HEK293 (cell line): ENCODE results near the gene RMND5B.

Source experiments
- GLIS1 ChIP-seq: fragments of 450-650 bp; formaldehyde crosslinking; IDR thresholded peaks from 2 replicates; pipeline ENCODE4 v1.5.1; 2016; ENCODE audit warnings: missing biosample characterization, missing genetic modification characterization
- PATZ1 ChIP-seq: fragments of 450-650 bp; formaldehyde crosslinking; IDR thresholded peaks from 2 replicates; pipeline ENCODE4 v1.5.1; 2016; ENCODE audit warnings: missing biosample characterization, missing genetic modification characterization
- TSHZ1 ChIP-seq: fragments of 450-650 bp; formaldehyde crosslinking; IDR thresholded peaks from 2 replicates; pipeline ENCODE4 v1.5.1; 2016; ENCODE audit warnings: missing biosample characterization, missing genetic modification characterization, borderline replicate concordance
- ZBTB11 ChIP-seq: fragments of 450-650 bp; formaldehyde crosslinking; conservative IDR thresholded peaks from 2 replicates; pipeline ENCODE4 v1.5.1; 2016; ENCODE audit warnings: low read depth, missing biosample characterization, missing genetic modification characterization
- ZBTB8A ChIP-seq: fragments of 450-650 bp; formaldehyde crosslinking; IDR thresholded peaks from 2 replicates; pipeline ENCODE4 v1.5.1; 2016; ENCODE audit warnings: missing biosample characterization, missing genetic modification characterization
- ZFP41 ChIP-seq: fragments of 450-650 bp; formaldehyde crosslinking; IDR thresholded peaks from 2 replicates; pipeline ENCODE4 v1.5.1; 2016; ENCODE audit warnings: missing biosample characterization, missing genetic modification characterization, borderline replicate concordance
- ZNF140 ChIP-seq: fragments of 450-650 bp; formaldehyde crosslinking; IDR thresholded peaks from 2 replicates; pipeline ENCODE4 v1.5.1; 2016; ENCODE audit warnings: missing biosample characterization, missing genetic modification characterization
- ZNF175 ChIP-seq: fragments of 450-650 bp; formaldehyde crosslinking; IDR thresholded peaks from 2 replicates; pipeline ENCODE4 v1.5.1; 2016; ENCODE audit warnings: missing biosample characterization, missing genetic modification characterization
- ZNF19 ChIP-seq: fragments of 450-650 bp; formaldehyde crosslinking; IDR thresholded peaks from 2 replicates; pipeline ENCODE4; 2016; ENCODE audit warnings: missing biosample characterization, missing genetic modification characterization, low read depth
- ZNF202 ChIP-seq: fragments of 450-650 bp; formaldehyde crosslinking; IDR thresholded peaks from 2 replicates; pipeline ENCODE4 v1.5.1; 2016; ENCODE audit warnings: missing biosample characterization, missing genetic modification characterization, borderline replicate concordance
- ZNF223 ChIP-seq: fragments of 450-650 bp; formaldehyde crosslinking; IDR thresholded peaks from 2 replicates; pipeline ENCODE4 v1.5.1; 2016; ENCODE audit warnings: missing biosample characterization, missing genetic modification characterization
- ZNF292 ChIP-seq: fragments of 450-650 bp; formaldehyde crosslinking; IDR thresholded peaks from 2 replicates; pipeline ENCODE4 v1.5.1; 2016; ENCODE audit warnings: low read depth, missing biosample characterization, missing genetic modification characterization, borderline replicate concordance
- ZNF433 ChIP-seq: fragments of 450-650 bp; formaldehyde crosslinking; IDR thresholded peaks from 2 replicates; pipeline ENCODE4 v1.5.1; 2016; ENCODE audit warnings: missing biosample characterization, missing genetic modification characterization, low read depth
- ZNF513 ChIP-seq: fragments of 450-650 bp; IDR thresholded peaks from 2 replicates; pipeline ENCODE4 v1.5.1; 2018; ENCODE audit warnings: missing biosample characterization, missing genetic modification characterization
- ZNF518A ChIP-seq: fragments of 450-650 bp; formaldehyde crosslinking; conservative IDR thresholded peaks from 2 replicates; pipeline ENCODE4 v1.5.1; 2016; ENCODE audit warnings: low read depth, missing biosample characterization, missing genetic modification characterization
- ZNF530 ChIP-seq: fragments of 450-650 bp; formaldehyde crosslinking; IDR thresholded peaks from 2 replicates; pipeline ENCODE4 v1.5.1; 2016; ENCODE audit warnings: low read depth, missing biosample characterization, missing genetic modification characterization
- ZNF555 ChIP-seq: fragments of 450-650 bp; formaldehyde crosslinking; conservative IDR thresholded peaks from 2 replicates; pipeline ENCODE4 v1.5.1; 2017; ENCODE audit warnings: missing biosample characterization, mild to moderate bottlenecking, missing genetic modification characterization, inconsistent platforms
- ZNF623 ChIP-seq: fragments of 450-650 bp; formaldehyde crosslinking; IDR thresholded peaks from 2 replicates; pipeline ENCODE4 v1.5.1; 2016; ENCODE audit warnings: missing biosample characterization, missing genetic modification characterization
- ZNF639 ChIP-seq: fragments of 450-650 bp; formaldehyde crosslinking; IDR thresholded peaks from 2 replicates; pipeline ENCODE4 v1.5.1; 2016; ENCODE audit warnings: missing biosample characterization, missing genetic modification characterization
- ZNF664 ChIP-seq: fragments of 450-650 bp; formaldehyde crosslinking; IDR thresholded peaks from 2 replicates; pipeline ENCODE4 v1.5.1; 2016; ENCODE audit warnings: missing biosample characterization, missing genetic modification characterization
- ZNF677 ChIP-seq: fragments of 450-650 bp; IDR thresholded peaks from 2 replicates; pipeline ENCODE4 v1.5.0; 2018; ENCODE audit warnings: missing biosample characterization, mild to moderate bottlenecking, missing genetic modification characterization, moderate library complexity
- ZNF707 ChIP-seq: fragments of 450-650 bp; formaldehyde crosslinking; IDR thresholded peaks from 2 replicates; pipeline ENCODE4 v1.5.1; 2016; ENCODE audit warnings: missing biosample characterization, missing genetic modification characterization

RMND5B gene

GRCh38 chr5:178191661-178192060 lies 60.8 kb downstream of the RMND5B start (continued):
- 0 out of 2 replicates have a peak, but pooled peaks have one; percentile 10 for TF ChIP-seq TSHZ1 (tag by site-specific recombination)
- peak; percentile 68; the same call in 1 of the 2 replicates for TF ChIP-seq ZNF292 (tag by site-specific recombination)
- 0 out of 2 replicates have a peak, but pooled peaks have one; percentile 30 for TF ChIP-seq ZNF19 (tag by site-specific recombination)
- TF ChIP-seq ZNF623 (tag by site-specific recombination) = peak; percentile 53
- peak; percentile 83 for TF ChIP-seq ZNF518A (tag by site-specific recombination)
- no peak for TF ChIP-seq GLIS1 (tag by site-specific recombination)
- peak; percentile 68 for TF ChIP-seq ZBTB11 (tag by site-specific recombination)
- peak; percentile 61 for TF ChIP-seq ZBTB8A
- no peak for TF ChIP-seq ZNF513 (tag by site-specific recombination)
- TF ChIP-seq ZNF433 (tag by site-specific recombination) = peak; percentile 67; the same call in 1 of the 2 replicates
- TF ChIP-seq ZNF555 (tag by site-specific recombination) = peak; percentile 57
- no peak for TF ChIP-seq ZNF677 (tag by site-specific recombination)
- 0 out of 2 replicates have a peak, but pooled peaks have one; percentile 12 for TF ChIP-seq ZNF530 (tag by site-specific recombination)
- 0 out of 2 replicates have a peak, but pooled peaks have one; percentile 16 for TF ChIP-seq ZNF664 (tag by site-specific recombination)
- peak; percentile 81 for TF ChIP-seq ZNF140
- TF ChIP-seq ZNF223 = 0 out of 2 replicates have a peak, but pooled peaks have one; percentile 26
- peak; percentile 93 for TF ChIP-seq ZNF202 (tag by site-specific recombination)
- no peak for TF ChIP-seq ZNF707
- no peak for TF ChIP-seq ZFP41 (tag by site-specific recombination)
- TF ChIP-seq PATZ1 (tag by site-specific recombination) = no peak
- no peak for TF ChIP-seq ZNF175 (tag by site-specific recombination)
- TF ChIP-seq ZNF639 (tag by site-specific recombination) = no peak
